GM12872 (cell line): ENCODE data around the gene SLC15A4.

ENCODE experiments used
- TF ChIP-seq, protein P1 (sequence below): IDR thresholded peaks from 3 replicates; pipeline ENCODE4 v1.5.1; 2011; ENCODE audit warnings: low read depth, mild to moderate bottlenecking, low read length, moderate library complexity; ENCODE audit not compliant: insufficient read depth

Gene SLC15A4

DNA sequence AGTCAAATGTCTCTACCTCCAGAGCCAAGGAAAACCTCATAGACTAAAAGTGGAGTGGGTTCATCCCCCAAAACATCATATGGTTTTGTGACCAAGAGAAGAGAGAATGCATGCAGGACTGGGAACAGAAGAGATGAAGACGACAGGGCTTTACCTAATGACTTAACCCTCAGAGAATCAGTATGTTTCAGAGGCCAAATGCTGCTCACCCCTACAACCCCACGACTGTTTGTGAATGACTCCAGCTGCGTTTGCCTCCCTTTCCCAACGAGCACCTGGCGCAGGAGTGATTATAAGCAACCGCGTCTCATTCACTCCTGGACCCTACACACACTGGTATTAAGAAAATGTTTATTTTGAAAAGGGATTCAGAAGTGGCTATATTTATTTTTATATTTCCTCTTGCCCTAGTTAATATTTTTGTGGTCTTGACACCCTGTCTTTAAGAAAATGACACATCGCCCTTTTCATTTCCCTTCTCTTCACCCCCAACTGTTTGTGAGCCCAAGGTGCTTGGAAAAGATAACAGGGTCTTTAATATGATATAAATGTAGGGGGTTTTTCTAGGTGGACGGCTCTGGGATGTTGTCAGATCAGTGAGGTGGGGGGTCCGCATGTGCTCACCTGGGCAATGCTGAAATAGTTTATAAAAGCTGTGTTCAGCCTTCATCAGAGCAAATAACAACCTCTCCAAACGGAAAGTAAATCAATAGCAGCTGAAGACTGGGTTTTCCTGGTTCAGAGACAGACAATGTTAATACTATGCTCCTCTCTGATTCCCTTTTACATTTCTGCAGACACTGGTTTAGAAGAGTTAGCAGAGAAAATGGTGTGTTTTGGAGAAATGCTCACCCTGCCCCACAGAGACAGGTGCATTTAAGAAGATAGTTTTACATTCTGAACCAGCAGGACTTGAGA lies 77.7 kb downstream of the SLC15A4 start:
- TF ChIP-seq, protein P1, sequence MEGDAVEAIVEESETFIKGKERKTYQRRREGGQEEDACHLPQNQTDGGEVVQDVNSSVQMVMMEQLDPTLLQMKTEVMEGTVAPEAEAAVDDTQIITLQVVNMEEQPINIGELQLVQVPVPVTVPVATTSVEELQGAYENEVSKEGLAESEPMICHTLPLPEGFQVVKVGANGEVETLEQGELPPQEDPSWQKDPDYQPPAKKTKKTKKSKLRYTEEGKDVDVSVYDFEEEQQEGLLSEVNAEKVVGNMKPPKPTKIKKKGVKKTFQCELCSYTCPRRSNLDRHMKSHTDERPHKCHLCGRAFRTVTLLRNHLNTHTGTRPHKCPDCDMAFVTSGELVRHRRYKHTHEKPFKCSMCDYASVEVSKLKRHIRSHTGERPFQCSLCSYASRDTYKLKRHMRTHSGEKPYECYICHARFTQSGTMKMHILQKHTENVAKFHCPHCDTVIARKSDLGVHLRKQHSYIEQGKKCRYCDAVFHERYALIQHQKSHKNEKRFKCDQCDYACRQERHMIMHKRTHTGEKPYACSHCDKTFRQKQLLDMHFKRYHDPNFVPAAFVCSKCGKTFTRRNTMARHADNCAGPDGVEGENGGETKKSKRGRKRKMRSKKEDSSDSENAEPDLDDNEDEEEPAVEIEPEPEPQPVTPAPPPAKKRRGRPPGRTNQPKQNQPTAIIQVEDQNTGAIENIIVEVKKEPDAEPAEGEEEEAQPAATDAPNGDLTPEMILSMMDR, result no peak

DNA sequence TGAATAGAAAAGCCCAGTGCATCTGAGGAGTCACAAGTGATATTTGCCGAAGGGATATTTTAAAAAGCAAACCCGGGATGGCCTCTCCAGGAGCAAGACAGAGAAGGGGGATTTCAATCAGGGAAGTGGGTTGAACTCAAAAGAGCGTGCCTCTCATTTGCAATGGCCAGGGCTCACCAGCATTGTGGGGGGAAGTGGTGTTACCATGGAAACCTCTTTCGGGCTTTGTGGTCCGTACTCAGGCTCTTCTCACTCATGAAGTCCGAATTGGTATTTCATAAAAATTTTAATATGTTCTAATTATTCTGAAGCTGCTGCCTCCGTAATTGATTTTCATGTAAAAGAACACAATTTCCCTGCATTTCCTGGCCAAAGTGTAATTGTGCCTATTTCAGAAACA lies 79.8 kb downstream of the SLC15A4 start:
- TF ChIP-seq, protein P1, result no peak
